ENCODE measurements around the gene PTPRA. TPM values are rescaled to one million over a fixed set of nuclear protein-coding genes. Genes with fewer than 3 reads are reported as not detected.

The PTPRA gene
- polyA plus RNA-seq, 4 donors = 89.8 to 113 (median 95.5) TPM

Other genes with a start within 250 kb of the PTPRA start
- gene NOP56, start 220.8 kb upstream of the PTPRA start, polyA plus RNA-seq (ENCODE audit: insufficient read length in 4 of 4) = 100 to 1,000 TPM; 198 to 280 (median 246) TPM
- 100 to 1,000 TPM; 125 to 142 (median 135) TPM for gene IDH3B, start 209.3 kb upstream of the PTPRA start, polyA plus RNA-seq (ENCODE audit: insufficient read length in 4 of 4)
- 10 to 100 TPM; 25.8 to 45.1 (median 37.8) TPM for gene EBF4, start 180.7 kb upstream of the PTPRA start, polyA plus RNA-seq (ENCODE audit: insufficient read length in 4 of 4)
- 100 to 1,000 TPM; 238 to 306 (median 269) TPM for gene CPXM1, start 72.9 kb upstream of the PTPRA start, polyA plus RNA-seq (ENCODE audit: insufficient read length in 4 of 4)
- gene C20orf141, start 58.5 kb upstream of the PTPRA start, polyA plus RNA-seq (ENCODE audit: insufficient read length in 4 of 4) = not detected
- under 1 TPM in 2 of 4 donors, not detected in 2; 0.07 to 0.09 TPM for gene TMEM239, start 57.1 kb upstream of the PTPRA start, polyA plus RNA-seq (ENCODE audit: insufficient read length in 4 of 4)
- 10 to 100 TPM; 52.9 to 87.1 (median 75.4) TPM for gene PCED1A, start 32.8 kb upstream of the PTPRA start, polyA plus RNA-seq (ENCODE audit: insufficient read length in 4 of 4)
- 10 to 100 TPM; 35.7 to 45.0 (median 40.9) TPM for gene VPS16, start 32.7 kb upstream of the PTPRA start, polyA plus RNA-seq (ENCODE audit: insufficient read length in 4 of 4)
- gene GNRH2, start 170.1 kb downstream of the PTPRA start, polyA plus RNA-seq (ENCODE audit: insufficient read length in 4 of 4) = under 1 TPM in 3 of 4 donors, not detected in 1; 0.40 to 0.62 (median 0.58) TPM
- gene MRPS26, start 172.6 kb downstream of the PTPRA start, polyA plus RNA-seq (ENCODE audit: insufficient read length in 4 of 4) = 10 to 100 TPM; 53.1 to 78.6 (median 65.6) TPM
- under 1 TPM; 0.51 to 0.94 (median 0.86) TPM for gene OXT, start 198.1 kb downstream of the PTPRA start, polyA plus RNA-seq (ENCODE audit: insufficient read length in 4 of 4)
- under 1 TPM in 3 of 4 donors, not detected in 1; 0.31 to 0.63 (median 0.46) TPM for gene AVP, start 211.2 kb downstream of the PTPRA start, polyA plus RNA-seq (ENCODE audit: insufficient read length in 4 of 4)